ENCODE measurements around the gene HS6ST3.

HS6ST3 gene

GRCh38 chr13:96203471-96203870, 113.6 kb downstream of the HS6ST3 start:
- DNase-seq, result no peak

GRCh38 chr13:96214824-96215445, 125.0 kb downstream of the HS6ST3 start:
- DNase-seq, result no peak

DNA sequence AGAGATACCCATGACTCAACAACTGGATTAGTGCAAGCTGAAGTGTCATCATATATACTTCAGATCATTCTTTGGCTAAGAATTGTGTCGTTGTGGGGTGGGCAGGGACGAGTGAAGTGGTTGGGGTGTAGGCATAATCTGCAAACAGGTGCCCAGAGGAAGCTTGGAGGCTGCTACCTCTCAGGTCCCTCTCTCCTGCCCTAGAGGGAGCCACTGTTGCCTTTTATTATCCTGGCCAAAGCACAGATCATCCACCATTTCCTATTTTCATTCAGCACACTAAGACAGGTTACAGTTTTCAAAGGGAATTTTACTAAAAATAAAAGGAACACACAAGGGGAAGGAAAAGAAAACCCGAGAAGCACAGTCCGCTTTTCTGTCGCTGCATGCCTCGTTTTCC, 126.6 kb downstream of the HS6ST3 start:
- no peak for DNase-seq

GRCh38 chr13:96218475-96218874, 128.6 kb downstream of the HS6ST3 start:
- DNase-seq, result no peak

GRCh38 chr13:96221471-96221870, 131.6 kb downstream of the HS6ST3 start:
- no peak for DNase-seq

GRCh38 chr13:96223231-96223630, 133.3 kb downstream of the HS6ST3 start:
- no peak for DNase-seq

- DNase-seq, result no peak
These were observed 139.4 kb downstream of the HS6ST3 start for GRCh38 chr13:96229356-96229755.

DNA sequence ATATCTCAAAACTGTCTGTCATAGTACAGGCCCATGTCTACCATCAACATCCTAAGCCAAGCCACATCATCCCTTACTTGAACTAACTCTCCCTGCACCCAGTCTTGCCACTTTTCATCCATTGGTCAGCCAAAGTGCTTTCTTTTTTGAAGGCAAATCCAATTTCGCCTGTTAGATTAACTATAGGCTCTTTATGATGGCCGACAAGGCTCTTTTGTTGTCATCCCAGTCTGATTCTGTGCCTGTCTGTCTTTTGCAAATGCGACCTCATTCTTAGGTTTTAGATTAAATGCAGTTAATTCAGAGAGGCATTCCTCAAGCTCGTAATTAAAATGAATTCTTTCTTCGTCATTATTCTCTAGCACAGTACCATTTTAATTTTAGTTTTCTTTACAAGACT, 148.3 kb downstream of the HS6ST3 start:
- no peak for DNase-seq

DNA sequence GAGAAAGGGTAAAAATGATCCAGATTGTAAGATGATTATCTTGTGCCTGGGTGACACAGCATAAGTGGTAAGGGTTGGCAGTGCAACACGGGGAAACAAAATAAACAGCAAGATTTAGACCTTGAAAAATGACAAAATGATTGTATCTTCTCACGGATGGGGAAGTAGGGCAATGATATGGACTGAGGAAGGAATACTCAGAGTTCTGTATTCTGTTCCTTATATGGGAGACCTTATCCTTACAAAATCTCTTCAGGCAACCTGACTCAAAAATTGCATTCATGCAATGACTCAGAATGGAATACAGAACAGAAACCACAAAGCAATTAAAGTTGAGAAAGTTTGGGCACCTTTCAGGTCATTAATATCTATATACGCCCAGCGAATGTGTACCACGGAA, 149.0 kb downstream of the HS6ST3 start:
- DNase-seq, result no peak

DNA sequence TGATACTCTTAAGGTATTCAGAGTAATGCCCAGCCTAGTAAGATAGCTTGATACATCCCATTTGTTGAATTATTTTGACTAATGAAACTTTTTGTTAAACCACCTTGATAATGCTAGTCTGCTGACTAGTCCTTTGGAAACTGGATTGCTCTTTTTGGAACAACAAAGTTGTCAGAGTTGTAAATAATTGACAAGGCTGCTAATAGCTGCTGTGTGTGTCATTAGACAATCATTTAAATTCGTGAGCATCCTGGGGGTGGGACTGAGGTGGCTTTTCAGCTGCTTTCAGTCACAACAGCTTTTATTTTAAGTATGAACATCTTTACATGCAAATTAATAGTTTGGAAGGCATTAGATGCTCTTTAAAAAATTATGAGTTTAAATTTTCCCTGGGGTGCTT, 153.5 kb downstream of the HS6ST3 start:
- DNase-seq, result no peak

GRCh38 chr13:96248103-96248502, 158.2 kb downstream of the HS6ST3 start:
- no peak for DNase-seq

- DNase-seq, result no peak
These were observed 159.1 kb downstream of the HS6ST3 start for GRCh38 chr13:96248996-96249395.

- no peak for DNase-seq
These were observed 163.0 kb downstream of the HS6ST3 start for GRCh38 chr13:96252903-96253302.

- DNase-seq, result no peak
These were observed 183.3 kb downstream of the HS6ST3 start for GRCh38 chr13:96273196-96273595.

DNA sequence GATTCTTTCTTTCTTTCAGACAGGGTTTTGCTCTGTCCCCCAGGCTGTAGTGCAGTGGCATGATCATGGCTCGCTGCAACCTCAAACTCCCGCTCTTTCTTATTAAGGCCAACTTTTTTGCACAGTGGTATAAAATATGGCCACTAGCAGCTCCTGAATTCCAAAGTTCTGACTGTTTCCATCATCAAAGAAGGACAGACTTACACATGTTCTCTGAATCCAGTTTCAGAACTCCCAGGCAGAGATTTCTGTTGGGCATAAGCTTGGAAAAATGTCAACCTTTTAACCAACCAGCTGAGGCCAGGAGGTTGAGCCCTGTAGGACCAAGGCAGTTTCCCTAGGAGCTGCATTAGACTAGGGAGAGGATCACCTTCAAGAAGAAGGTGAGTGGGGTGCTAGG, 184.1 kb downstream of the HS6ST3 start:
- no peak for DNase-seq

- DNase-seq, result no peak
These were observed 190.0 kb downstream of the HS6ST3 start for GRCh38 chr13:96279904-96280303.

GRCh38 chr13:96284971-96285370, 195.1 kb downstream of the HS6ST3 start:
- no peak for DNase-seq

DNA sequence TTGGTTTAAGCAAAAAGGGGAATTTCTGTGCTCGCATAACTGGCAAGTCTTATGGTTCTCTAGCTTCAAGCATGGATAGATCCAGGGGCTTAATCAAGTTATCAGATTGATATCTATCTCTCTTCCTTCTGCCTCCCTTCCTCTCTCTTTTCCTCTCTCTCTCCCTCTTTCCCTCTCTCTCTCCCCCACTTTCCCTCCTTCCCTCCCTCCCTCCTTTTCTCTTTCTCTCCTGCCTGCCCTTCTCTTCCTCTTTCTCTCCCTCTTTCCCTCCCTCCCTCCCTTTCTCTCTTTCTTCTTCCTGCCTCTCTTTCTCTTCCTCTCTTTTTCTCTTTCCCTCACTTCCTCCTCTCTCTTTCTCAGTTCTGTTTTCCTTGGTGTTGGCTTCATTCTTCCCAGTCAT, 195.8 kb downstream of the HS6ST3 start:
- no peak for DNase-seq

GRCh38 chr13:96294930-96295881, 205.3 kb downstream of the HS6ST3 start:
- no peak for DNase-seq

DNA sequence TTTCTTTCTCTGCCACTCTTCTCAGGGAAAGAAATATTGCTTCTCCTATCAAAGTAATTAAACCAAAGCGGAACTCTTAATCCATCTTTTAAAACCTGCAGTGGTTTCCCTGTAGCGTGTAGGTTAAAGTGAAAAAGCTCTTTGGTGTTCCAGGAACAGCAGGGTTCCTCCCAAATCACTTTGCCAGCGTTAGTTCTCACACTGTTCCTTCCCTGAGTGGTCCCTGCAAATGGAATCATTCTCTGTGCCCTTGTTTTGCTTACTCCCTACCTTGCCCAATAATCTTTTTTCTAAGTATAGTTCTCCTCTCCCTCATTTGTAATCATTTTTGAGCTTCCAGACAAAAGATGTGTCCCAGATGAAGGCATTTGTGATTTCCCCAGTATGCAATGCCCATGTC, 207.5 kb downstream of the HS6ST3 start:
- DNase-seq, result no peak

DNA sequence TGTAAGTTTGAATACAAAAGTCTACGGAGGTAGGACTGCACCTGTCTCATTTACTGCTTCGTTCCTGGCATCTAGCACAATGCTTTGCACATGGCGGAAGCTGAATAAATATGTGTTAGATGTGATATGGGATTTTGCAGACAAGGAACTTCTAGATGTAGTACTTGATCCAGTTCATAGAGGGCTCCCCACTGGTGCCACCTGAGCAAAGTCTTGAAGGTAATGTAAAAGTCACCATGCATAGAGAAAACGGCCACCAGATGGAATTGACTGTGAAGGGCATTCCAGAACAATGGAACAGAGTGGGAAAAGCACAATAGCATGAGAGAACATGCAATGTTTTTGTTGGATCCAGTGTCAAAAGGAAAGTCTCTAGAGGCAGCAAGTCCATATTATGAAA, 209.3 kb downstream of the HS6ST3 start:
- DNase-seq, result no peak

DNA sequence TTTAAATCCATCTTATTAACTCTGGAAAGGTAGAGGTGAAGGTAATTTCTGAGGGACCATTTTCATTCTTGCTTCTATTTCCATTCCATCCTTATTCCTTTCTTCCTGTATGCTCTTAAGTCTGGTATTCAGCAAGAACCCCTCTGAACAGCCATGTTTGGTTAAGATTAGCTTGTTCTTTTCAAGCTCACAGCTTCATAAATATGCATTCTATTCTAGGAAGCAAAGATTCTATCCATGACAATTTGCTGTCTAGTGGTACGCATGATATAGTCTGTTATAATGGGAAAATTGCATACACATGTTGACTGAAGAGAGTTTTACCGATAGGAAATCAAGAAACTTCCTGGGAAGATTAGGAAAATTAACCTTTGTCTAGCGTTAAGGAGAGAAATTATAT, 218.7 kb downstream of the HS6ST3 start:
- no peak for DNase-seq

GRCh38 chr13:96314974-96315373, 225.1 kb downstream of the HS6ST3 start:
- no peak for DNase-seq

DNA sequence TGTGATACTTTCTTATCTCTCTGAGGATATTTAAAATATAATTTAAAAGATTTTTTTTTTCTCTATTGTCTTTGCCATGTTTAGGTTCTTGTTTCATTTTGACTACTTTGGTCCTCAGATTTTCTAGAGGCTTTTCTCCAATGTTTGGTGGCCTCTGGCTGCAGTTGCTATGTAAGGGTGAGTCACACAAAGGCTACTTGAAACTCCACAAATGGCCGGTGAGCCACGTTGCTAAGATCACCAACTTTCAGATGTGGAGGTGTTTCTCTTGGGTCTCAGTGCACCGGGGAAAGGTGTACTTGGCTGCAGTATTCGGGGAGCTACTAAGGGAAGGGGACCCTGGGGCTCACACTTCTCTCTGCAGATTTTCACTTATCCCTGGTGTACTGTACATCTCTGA, 248.1 kb downstream of the HS6ST3 start:
- no peak for DNase-seq

Measured in hippocampal formation (tissue), 2 donors.